Prostate gland (tissue), 1 donor: Measurements from ENCODE around the gene CSNK2A1.

Experiments used
- POLR2A ChIP-seq: fragments of 450-650 bp; IDR thresholded peaks from one replicate; pipeline ENCODE4 v1.6.1; 2016; ENCODE audit warnings: antibody characterized with exemption, mild to moderate bottlenecking
- POLR2AphosphoS5 ChIP-seq: sonication (generic); formaldehyde crosslinking; IDR thresholded peaks from one replicate; pipeline ENCODE4 v1.6.1; 2017; ENCODE audit warnings: antibody characterized with exemption

GRCh38 chr20:576156-576555, 32.6 kb upstream of the CSNK2A1 start:
- no peak for TF ChIP-seq POLR2A
- TF ChIP-seq POLR2AphosphoS5, result no peak
